Measurements from ENCODE around the gene GMDS.

The GMDS gene

DNA sequence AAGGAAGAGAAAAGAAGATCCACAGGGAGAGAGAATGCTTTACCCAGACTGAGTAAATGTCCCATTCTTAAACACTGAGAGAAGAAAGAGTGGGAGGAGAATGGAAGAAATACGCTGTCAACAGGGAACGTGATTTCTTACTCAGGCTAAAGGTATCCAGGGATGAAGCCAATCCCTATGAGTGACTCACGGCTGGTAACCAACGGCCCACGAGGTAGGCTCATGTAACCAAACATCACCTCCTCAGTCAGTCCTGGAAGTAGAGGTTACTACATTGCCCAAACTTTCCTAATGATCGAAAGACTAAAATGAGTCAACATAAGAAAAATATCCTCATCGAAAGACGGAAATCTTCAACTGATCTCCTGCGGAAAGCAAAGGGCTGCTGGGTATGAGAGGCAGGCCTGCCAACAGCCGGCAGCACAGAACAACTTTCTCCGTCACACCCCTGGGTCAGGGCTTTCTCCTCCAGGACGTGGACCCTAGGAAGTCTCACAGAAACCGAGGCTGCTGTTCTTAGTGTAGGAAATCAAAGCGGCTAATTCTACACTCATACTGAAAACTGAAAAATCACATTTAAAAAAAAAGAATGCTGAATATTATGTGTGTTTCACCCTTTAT lies 292.6 kb downstream of the GMDS start:
- no peak for DNase-seq (ENCODE audit: low read depth in 2 of 3, low spot score in 1 of 3)

DNA sequence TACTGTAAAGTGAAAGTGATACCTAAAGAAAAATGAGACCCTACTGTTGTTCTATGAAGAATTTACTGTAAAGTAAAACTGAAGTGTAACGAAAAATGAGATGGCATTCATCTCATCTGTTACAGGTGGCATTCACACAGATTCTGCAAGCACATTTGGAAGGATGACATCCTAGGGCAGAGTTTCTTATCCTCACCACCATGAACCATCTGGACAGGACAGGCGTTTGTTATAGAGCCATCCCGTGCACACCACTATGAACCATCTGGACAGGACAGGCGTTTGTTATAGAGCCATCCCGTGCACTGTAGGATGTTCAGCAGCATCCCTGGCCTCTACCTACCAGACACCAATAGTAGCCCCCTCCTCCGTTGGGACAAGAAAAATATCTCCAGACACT lies 294.8 kb downstream of the GMDS start:
- DNase-seq (ENCODE audit: low read depth in 2 of 3, low spot score in 1 of 3), result no peak

DNA sequence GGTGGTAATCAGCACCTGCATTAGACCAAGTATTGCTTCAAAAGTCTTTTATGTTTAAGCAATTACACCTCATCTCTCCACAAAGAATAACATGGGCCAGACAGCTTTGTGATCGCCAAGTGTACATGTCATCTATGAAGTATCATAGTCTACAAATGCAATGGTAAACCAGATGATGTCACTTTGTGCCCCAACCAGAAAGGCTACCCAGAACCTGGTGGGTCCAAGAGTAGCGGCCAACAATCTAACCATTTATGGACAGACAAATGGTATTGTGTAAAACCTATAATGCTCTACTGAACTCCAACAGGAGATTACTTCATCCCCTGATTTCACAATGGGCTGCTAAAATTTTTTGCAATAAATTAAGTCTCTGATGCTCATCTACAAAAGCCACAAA lies 295.9 kb downstream of the GMDS start:
- no peak for DNase-seq (ENCODE audit: low read depth in 2 of 3, low spot score in 1 of 3)

DNA sequence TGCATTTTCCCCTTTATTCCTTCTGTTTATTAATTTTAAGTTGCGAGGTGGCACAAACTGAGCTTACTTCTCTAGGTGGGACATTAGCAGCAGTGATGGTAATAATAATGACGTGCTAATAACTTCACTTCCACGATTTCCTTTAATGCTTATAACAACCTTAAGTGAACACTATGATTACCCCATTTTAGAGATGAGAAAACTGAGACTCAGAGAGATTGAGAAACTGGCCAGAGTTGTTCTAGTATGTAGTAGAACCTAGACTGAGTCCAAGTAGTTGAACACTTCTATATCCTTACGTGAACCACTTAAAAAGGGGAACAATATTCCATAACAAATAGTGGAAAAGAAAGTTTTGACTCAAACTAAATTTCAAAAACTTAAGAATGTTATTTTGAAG lies 297.5 kb downstream of the GMDS start:
- DNase-seq (ENCODE audit: low read depth in 2 of 3, low spot score in 1 of 3), result no peak

DNA sequence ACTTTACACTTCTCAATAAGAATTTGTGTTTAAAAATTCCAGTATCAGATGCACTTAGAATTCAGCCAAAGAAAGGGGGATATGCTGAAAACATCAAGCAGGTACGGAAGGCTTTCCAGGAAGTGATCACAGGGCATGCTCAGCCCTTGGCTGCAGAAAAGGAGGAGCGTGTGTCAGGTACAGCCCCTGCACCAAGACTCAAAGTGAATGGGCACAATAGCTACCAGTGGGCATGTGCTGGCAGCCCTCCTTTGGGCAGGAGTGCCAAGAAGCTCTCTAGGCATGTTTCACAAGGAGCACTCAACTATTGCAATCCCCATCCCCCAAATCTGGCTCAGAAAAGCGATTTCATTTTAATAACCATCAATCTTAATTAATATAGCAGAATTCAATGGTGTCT lies 298.8 kb downstream of the GMDS start:
- no peak for DNase-seq (ENCODE audit: low read depth in 2 of 3, low spot score in 1 of 3)

DNA sequence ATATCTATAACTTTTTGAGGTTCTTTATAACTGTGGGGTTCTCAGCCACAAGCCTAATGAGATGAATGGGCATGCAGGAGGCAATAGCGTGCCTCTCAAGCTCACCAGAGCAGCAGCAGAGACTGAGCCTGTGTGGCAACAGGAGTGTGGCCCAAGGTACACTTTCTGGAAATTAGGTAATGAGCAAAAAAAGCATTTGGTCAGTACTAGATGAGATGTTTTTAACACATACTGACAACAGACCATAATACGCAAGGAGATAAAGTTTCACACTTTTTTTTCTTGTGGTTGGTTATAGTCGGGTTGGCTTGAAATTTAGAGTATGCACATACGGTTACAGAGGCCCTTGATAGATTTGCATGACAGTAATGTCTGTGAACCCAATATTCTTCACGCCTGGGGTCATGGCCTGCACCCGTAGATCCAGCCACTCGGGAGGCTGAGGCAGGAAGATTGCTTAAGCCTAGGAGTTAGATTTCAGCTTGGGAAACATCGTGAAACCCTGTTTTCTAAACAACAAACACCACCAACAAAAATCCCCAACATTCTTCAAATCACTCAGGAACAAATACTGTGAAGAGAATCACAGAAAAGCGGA lies 300.1 kb downstream of the GMDS start:
- no peak for DNase-seq (ENCODE audit: low read depth in 2 of 3, low spot score in 1 of 3)

DNA sequence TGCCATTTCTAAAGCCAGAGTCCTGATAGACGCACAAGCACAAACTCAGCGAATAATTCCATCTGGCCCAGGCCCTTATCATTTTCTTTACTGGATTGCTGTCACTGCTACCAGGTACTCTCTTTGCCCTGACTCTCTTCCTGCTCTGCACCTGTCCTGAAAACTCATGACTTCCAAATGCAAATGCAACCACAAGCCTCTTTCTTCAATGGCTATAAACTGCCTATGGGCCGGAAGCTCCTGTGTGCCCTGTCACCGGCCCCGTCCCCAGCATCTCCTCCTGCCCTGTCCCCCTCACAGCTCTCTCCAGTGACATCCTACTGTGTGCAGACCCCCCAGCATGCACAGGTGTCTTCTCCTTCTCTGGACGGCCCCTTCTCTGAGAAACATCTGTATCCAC lies 302.6 kb downstream of the GMDS start:
- no peak for DNase-seq (ENCODE audit: low read depth in 2 of 3, low spot score in 1 of 3)

DNA sequence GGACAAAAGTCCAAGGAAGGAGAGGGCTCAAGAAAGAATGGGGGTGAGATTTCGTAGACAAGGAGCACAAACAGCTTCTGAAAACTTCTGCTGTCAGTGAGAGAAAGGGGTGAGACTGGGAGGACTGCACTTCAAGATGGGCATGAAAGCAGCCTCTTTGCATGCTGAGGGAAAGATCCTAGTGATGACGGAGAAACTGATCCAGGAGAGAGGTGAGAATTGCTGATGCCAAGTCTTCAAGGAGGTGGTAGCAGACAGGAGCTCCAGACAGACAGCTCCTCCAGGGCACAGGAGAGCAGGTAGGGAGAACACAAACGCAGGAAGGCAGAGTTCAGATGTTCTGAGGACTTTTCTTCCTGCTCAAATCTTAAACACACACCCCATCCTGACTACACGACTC lies 303.9 kb downstream of the GMDS start:
- DNase-seq (ENCODE audit: low read depth in 2 of 3, low spot score in 1 of 3), result no peak

DNA sequence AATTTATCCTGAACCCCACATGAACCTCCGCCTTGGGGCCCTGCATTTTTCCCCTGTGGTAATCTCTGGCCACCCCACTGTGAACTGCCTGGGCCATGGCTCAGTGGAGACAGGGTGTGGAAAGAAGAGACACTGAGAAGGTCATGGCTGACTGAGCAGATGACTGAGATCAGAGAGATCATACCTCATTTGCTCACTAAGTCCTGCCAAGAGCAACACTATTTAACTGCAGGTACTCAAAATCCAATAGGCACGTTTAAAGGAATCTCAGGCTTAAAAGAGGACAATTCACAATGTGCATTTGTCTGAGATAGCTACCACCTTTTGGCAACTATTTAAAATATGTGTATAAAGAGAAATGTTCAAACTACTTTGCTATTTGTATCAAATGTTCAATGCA lies 305.0 kb downstream of the GMDS start:
- DNase-seq (ENCODE audit: low read depth in 2 of 3, low spot score in 1 of 3), result no peak

DNA sequence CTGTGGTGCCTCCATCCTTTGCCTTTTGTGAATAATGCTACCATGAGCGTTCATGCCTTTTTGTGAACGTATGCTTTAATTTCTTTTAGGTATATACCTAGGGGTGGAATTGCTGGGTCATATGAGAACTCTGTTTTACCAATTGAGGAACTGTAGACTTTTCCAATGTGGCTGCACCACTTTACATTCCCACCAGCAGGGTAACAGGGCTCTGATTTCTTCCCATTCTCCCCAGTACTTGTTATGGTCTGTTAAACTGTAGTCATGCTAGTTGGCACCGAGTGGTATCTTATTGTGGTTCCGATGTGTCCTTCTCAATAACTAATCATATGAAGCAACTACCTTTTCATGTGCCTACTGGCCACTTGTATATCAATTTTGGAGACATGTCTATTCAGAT lies 312.1 kb downstream of the GMDS start:
- DNase-seq (ENCODE audit: low read depth in 2 of 3, low spot score in 1 of 3), result no peak

DNA sequence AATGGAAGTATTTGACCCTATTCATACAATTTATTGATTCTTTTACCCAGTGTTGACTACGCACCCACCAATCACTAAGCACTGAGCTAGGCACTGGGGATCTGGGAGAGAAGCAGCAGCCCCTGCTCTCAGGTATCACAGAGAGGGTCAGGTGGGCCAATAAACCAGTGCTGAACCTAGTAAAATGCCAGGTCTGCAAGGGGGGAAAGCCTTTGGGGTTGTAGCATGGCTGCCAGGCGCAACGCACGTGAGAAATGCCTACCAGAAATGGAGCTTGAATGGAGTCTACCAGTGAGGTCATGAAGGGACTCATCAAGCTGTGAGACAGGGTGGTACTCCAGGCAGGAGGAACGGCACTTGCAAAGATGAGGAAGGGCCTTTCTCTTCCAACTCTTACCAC lies 313.6 kb downstream of the GMDS start:
- DNase-seq (ENCODE audit: low read depth in 2 of 3, low spot score in 1 of 3), result no peak

DNA sequence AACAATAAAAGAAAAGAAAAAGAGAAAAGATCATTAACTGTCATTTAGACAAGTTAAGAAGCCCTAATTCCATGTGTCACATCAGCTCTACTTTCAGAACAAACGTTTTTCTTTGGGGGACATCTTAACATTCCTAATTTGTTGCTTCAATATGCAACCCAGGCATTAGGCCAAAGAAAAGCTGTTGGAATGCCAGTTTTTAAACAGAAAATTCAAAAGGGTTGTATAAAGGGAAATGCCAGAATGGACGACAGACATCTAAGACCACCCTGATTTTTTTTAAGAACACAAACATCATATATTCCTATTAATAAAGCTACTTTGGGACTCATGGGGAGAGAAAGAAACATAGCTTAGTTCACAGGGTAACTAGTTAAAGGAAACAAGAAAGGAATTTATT lies 315.0 kb downstream of the GMDS start:
- no peak for DNase-seq (ENCODE audit: low read depth in 2 of 3, low spot score in 1 of 3)

DNA sequence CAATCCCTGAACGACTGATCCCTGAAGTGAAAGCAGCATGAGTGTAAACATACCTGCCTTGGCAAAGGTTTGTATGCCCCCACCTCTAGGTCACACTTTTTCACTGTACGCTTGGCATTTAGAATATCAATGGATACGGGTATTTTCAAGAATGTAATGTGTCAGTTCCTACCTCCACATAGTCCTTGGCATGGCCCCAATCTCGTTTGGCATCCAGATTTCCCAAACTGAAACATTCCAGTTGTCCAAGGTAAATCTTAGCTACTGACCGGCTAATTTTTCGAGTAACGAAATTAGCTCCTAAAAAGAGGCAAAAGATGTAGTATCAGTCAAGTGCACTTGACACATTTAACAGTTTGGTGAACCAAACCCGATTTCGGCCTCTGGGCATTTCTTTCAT lies 315.5 kb downstream of the GMDS start:
- DNase-seq (ENCODE audit: low read depth in 2 of 3, low spot score in 1 of 3), result no peak

DNA sequence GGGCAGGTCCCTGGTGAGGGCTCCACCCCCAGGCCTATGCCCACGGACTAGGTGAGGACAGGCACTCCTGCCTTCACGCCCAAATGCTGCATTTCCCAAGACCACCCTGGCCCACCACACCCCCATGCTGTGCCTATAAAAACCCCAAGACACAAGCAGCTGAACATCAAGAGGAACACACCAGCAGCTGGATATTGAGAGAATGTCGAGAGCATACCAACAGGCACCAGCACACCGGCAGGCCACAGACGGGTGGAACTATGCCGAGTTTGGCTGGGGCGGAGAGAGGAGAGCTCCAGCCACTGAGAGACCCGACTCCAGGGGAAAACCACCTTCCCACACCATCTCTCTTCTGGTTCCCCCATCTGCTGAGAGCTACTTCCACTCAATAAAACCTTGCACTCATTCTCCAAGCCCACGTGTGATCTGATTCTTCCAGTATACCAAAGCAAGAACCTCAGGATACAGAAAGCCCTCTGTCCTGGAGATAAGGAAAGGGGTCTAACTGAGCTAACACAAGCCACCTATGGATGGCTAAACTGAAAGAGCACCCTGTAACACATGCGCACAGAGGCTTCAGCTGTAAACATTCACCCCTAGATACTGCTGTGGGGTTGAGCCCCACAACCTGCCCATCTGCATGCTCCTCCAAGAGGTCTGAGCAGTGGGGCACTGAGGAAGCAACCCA lies 319.5 kb downstream of the GMDS start:
- DNase-seq (ENCODE audit: low read depth in 2 of 3, low spot score in 1 of 3), result no peak

DNA sequence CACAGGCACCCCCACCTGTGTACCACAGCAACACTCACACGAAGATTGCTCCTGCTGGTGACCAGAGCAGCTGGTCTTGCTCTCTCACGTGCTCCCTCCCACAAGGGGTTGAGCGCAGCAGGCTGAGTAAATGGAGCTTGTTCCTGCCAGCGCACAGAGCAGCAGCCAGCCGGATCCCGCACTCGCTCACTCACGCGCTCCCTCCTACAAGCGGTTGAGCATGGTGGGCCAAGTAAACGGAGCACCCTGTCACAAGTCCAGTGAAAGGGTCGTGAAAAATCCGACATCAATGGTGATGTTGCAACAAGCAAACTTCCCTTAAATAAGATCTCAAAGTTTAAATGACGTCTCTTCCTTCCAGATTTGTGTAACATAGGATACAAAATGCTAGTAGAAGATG lies 322.0 kb downstream of the GMDS start:
- no peak for DNase-seq (ENCODE audit: low read depth in 2 of 3, low spot score in 1 of 3)

DNA sequence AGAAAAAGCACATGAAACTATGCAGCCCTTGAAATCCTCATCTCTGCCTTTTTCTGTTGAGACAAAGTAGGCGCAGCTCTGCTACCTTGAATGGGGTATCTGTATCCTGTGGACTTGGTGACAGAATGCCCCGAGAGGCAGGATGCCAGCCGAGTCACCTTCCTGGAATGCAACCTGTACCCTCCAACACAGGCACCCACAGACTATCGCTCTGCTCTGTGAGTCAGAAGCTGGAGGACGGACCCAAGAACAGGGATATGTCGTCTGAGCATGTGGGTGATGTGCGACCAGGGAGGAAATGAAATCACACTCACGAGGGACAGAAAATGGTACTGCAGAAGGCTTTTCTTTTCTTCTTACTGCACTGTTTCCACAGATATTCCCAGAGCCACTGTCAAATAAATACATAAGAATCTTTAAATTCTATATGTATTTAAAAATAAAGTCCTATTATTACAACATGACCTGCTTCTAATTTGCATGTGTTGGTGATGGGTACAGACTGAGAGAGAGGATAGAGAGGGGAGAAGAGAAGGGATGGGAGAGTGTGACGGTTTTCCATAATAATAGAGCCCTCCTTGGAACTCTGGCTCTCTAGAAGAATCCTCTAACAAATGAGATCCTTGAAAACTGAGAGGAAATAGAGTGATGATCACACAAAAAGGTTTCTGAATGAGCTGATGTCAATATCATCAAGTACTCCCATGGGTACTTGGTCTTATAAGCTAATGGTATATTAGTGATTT lies 327.6 kb downstream of the GMDS start:
- peak; percentile 18 to 57 (median 34) for DNase-seq (ENCODE audit: low read depth in 2 of 3, low spot score in 1 of 3)

DNA sequence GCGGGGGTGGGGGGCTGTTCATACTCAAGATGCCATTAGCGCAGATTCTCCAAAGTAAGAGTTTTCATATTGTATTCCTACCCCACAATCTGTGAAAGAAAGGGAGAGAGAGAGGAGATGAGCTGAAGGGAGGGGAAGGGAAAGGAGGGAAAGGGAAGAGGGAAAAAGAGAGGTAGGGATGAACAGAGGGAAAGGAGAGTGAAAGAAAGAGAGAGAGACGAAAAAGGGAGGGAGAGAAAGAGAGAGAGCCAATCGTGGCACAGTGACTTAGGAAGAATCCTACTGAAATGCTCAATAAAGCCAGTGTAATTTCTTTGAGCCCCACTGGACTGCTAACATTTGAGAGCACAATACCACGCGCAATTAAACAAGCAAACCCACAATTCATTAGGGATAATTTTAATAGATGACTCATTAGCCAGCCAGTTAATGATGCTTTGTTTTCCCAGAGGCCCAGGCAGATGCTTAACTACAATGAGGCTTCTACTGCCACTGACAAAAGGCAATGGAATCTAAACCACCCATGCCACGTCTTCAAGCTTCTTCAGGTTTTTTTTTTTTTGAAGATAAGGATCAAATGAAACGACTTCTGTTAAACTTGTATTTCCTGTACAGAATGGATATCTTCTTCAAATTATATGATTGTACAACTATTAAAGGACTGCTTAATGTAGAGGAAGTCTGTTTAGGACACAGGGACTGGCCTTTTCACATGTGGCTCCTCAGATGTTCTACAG lies 328.9 kb downstream of the GMDS start:
- DNase-seq (ENCODE audit: low read depth in 2 of 3, low spot score in 1 of 3), result no peak

DNA sequence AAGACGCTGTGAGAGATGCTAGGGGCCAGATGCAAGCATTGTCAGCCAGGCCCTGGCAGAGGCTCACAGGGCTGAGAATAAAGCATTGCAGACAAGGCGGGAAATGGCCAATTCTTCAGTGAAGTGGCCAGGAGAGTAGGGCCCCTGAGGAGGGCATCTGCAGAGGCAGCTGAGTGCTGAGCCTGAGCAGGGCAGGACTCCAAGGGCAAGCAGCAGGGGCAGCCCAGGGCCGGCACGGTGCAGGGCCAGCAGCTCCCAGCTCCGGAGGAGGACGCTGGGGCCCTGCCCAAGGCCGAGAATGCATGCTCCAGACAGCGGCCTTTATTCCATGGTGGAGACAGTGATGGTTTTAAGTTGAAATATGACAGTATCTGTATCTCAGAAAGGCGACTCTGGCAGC lies 330.2 kb downstream of the GMDS start:
- DNase-seq (ENCODE audit: low read depth in 2 of 3, low spot score in 1 of 3), result no peak

DNA sequence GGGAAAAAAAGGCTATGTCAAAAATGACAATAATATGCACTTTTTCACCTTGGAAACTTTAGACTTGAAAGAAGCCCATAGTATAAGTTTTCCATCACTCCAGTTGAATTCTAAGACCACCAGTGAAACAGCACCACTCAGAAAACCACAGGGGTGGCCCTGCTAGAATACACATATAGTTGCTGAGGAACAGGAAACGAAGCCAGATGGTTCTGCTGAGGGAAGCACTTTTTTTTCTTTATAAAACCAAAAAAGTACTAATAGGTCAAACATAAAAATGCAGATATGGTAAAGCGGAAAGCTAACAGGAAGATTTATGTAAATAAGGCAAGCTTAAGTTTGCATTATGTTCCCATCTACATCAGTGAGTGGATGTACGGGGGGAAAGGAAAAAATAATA lies 331.8 kb downstream of the GMDS start:
- no peak for DNase-seq (ENCODE audit: low read depth in 2 of 3, low spot score in 1 of 3)

DNA sequence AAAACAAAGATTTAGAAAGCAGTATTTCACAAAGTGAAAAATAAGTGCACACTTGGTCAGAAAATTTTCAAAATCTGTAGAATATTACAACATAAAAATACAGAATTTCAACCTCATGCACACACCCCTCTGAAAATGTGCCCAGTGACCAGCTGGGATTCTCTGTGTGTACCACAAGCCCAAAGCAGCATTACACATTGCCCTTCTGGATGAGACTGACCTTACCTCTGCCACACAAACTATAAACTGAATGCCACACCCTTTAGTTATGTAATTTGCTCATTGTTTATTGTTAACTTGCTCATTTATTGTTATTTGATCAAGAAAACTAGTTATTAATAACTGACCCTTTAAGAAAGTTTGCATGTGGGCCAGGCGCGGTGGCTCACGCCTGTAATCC lies 332.7 kb downstream of the GMDS start:
- DNase-seq (ENCODE audit: low read depth in 2 of 3, low spot score in 1 of 3), result no peak

DNA sequence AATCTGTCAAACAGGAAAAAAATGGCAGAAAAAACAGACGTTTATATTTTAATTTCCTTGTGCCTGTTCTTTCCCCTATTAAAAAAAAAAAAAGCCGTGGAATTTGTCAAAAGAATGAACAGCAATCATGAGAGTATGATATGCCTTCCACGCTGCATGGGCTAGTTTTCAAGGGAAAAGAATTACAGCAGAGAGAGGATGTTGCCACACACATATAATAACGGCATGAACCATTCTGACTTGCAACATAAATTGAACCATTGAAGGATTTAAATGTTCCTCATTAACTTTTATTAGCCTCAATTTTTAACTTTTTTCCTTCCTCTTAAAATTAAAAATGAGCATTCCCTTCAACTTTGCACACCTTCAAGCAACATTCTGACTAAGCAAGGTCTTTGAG lies 333.9 kb downstream of the GMDS start:
- no peak for DNase-seq (ENCODE audit: low read depth in 2 of 3, low spot score in 1 of 3)

All from stimulated activated CD4-positive, alpha-beta T cell treated with anti-CD3 and anti-CD28 coated beads, Interleukin-12 subunit alpha, Interleukin-12 subunit beta, amount 100 ng/mL, for 48 hours (primary cell).